Lower lobe of right lung (tissue), 2 donors: ENCODE data around the gene FAM170B. TPM values are rescaled to one million over a fixed set of nuclear protein-coding genes. Genes with fewer than 3 reads are reported as not detected.
A peak's percentile ranks its signal among the peaks of the same experiment; 100 is the strongest.

Source experiments
- ATAC-seq, 2 donors: fragments of 200-7000 bp; cut with Tn5 transposase; one replicate each; pipeline ENCODE4 v1.9.1; 2020 to 2022; ENCODE audit warnings: mild to moderate bottlenecking in 2 of 2, moderate library complexity in 2 of 2
- DNase-seq: peaks from one replicate; pipeline ENCODE4 v3.0.0-alpha.2; 2020
- H3K27ac ChIP-seq: fragments of 200-600 bp; one replicate; pipeline ENCODE4 v1.8.0; 2022
- H3K27me3 ChIP-seq: fragments of 200-600 bp; one replicate; pipeline ENCODE4 v1.8.0; 2022; ENCODE audit warnings: low read depth
- H3K36me3 ChIP-seq: fragments of 200-600 bp; one replicate; pipeline ENCODE4 v1.8.0; 2022; ENCODE audit warnings: mild to moderate bottlenecking
- H3K4me1 ChIP-seq: fragments of 200-600 bp; one replicate; pipeline ENCODE4 v1.8.0; 2022
- H3K4me3 ChIP-seq: fragments of 200-600 bp; one replicate; pipeline ENCODE4 v1.8.0; 2022; ENCODE audit warnings: mild to moderate bottlenecking
- H3K9me3 ChIP-seq: fragments of 200-600 bp; one replicate; pipeline ENCODE4 v1.8.0; 2022
- intact Hi-C: fragments of 100-400 bp; cut with DNase I; formaldehyde crosslinking; loops from one replicate; pipeline ENCODE4 v1.11.0; 2022
- total RNA-seq: library from RNA; stranded (reverse); fragmentation: NEBNext Ultra II Directional; extraction: Animal tissue kit (Norgen Biotek cat#: 25700); gene quantifications from one replicate; pipeline ENCODE4 v1.2.1, GENCODE V29; 2021
- TF ChIP-seq, protein P1 (sequence below): fragments of 200-600 bp; IDR thresholded peaks from one replicate; pipeline ENCODE4 v1.8.0; 2022; ENCODE audit warnings: antibody characterized with exemption, mild to moderate bottlenecking
- donor health status: DM: no; HTN: yes; CAD: no; lungs with severe emphysema.

FAM170B gene
- total RNA-seq, 1 donor from 2014 or later: not detected

DNA sequence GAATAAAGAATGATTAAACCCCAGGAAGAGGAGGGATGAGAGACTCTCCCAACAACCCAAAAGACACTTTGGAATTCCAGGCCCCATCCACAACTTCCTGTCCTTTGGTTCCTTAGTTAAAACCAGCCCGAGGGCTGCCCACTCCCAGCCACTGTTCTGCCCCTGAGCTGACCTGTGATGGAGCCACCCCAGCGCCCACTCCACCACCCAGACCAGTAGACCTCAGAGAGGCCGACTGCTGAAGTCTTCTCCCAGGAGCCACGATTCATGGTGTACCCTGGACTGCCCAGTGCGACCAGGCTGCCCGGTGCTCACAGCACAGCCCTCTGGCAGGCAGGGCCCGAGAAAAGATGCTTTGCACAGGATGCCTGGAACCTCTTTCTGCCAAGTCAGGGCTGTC, 25.2 kb downstream of the FAM170B start:
- no peak for ATAC-seq
- intact Hi-C loops: no loop called here
- Histone ChIP-seq H3K4me3 (no peak overlapping the region), H3K27me3 (no peaks in the 10 kb centered on the region), H3K27ac (peak overlapping the region; percentile 24), H3K4me1 (peaks cover 46% of the 10 kb centered on the region), H3K9me3 (no peaks in the 10 kb centered on the region), H3K36me3 (no peaks in the 10 kb centered on the region)
- no peak for DNase-seq
- TF ChIP-seq, protein P1, sequence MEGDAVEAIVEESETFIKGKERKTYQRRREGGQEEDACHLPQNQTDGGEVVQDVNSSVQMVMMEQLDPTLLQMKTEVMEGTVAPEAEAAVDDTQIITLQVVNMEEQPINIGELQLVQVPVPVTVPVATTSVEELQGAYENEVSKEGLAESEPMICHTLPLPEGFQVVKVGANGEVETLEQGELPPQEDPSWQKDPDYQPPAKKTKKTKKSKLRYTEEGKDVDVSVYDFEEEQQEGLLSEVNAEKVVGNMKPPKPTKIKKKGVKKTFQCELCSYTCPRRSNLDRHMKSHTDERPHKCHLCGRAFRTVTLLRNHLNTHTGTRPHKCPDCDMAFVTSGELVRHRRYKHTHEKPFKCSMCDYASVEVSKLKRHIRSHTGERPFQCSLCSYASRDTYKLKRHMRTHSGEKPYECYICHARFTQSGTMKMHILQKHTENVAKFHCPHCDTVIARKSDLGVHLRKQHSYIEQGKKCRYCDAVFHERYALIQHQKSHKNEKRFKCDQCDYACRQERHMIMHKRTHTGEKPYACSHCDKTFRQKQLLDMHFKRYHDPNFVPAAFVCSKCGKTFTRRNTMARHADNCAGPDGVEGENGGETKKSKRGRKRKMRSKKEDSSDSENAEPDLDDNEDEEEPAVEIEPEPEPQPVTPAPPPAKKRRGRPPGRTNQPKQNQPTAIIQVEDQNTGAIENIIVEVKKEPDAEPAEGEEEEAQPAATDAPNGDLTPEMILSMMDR: no peak

DNA sequence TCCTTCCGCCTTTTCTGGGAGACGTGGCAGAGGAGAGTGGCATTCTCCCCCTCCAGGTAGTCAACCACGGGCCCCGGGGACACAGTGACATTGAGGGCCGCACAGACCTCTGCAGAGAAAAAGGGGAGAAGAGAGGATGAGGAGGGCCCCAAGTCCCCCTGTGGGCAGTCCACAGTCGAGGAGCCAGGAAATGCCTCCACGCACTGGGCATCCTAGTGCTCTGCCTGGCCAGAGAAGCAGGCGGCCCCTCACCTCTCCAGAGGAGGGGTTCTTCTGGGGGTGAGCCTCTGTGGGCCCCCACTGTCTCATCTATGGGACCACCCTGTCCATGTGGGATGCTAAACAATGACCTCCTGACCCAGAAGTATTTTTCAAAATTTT, 25.9 kb downstream of the FAM170B start:
- Histone ChIP-seq H3K9me3 (no peaks in the 10 kb centered on the region), H3K27me3 (no peaks in the 10 kb centered on the region), H3K36me3 (no peaks in the 10 kb centered on the region), H3K4me3 (no peak overlapping the region), H3K4me1 (peaks cover 46% of the 10 kb centered on the region), H3K27ac (no peak overlapping the region)
- intact Hi-C loops: no loop called here
- DNase-seq (no peak), ATAC-seq (no peak)
- TF ChIP-seq, protein P1: no peak

DNA sequence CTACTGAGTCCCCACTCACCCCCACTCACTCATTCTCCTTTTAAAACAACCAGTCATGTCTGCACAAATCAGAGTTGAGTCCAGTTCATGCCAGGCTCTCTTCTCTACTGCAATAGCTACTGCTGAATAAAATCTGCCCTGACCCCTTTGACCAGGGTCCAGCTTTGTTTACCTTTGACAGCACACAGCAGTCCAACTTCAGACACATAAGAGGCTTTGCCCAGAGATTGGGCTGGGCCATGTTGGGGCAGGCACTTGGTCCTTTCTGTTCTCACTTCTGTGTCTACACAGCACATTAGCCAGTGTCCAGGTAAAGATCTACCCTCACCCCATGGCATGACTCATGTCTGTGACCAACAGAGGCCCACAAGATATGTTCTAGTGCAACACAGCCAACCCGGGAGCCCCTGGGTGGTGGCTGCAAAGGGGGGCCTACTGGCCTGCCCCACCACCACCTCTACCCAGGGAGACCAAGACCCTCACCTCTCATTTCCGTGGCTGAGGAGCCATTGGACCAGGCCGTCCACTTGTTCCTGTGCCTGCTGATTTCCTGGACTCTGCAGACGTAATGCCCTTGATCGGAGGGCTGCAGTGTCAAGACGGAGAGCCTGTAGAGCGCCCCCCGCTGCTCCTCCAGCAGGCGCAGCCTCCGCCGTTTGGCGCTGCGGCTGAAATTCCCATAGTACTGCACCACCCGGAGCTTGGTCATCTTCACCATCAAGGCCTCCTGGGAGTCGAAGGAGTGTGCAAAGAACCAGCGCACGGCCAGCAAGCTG, 26.5 kb downstream of the FAM170B start:
- H3K27ac ChIP-seq: no peak overlapping the region
- ATAC-seq (no peak), DNase-seq (no peak)
- H3K27me3 ChIP-seq: no peaks in the 10 kb centered on the region
- H3K4me3 ChIP-seq: no peak overlapping the region
- H3K4me1 ChIP-seq: peaks cover 46% of the 10 kb centered on the region
- TF ChIP-seq, protein P1: no peak
- intact Hi-C loops: no loop called here
- H3K36me3 ChIP-seq: no peaks in the 10 kb centered on the region
- H3K9me3 ChIP-seq: no peaks in the 10 kb centered on the region

DNA sequence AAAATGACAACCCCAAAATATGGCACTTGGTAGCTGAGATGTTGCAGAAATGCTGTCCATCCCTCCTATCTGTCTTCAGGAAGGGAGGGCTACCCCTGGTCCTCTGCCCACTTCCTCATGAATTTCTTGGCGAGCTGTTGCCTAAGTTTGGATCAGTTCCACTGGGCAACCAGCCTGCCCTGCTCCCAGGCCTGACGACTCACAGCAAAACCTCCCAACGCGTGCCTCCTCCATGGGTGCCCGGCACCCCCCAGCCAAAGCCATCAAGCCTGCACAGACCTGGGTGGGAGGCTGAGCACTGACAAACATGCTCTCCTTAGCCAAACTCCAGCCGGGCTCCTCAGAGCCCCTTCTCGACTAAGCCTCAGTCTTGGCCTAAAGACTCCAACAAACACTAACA, 27.4 kb downstream of the FAM170B start:
- Histone ChIP-seq H3K27me3 (no peaks in the 10 kb centered on the region), H3K27ac (no peak overlapping the region), H3K4me3 (no peak overlapping the region), H3K36me3 (no peaks in the 10 kb centered on the region), H3K4me1 (peaks cover 38% of the 10 kb centered on the region), H3K9me3 (no peaks in the 10 kb centered on the region)
- ATAC-seq (peak; percentile 4 to 34), DNase-seq (no peak)
- intact Hi-C loops: no loop called here
- TF ChIP-seq, protein P1: no peak

DNA sequence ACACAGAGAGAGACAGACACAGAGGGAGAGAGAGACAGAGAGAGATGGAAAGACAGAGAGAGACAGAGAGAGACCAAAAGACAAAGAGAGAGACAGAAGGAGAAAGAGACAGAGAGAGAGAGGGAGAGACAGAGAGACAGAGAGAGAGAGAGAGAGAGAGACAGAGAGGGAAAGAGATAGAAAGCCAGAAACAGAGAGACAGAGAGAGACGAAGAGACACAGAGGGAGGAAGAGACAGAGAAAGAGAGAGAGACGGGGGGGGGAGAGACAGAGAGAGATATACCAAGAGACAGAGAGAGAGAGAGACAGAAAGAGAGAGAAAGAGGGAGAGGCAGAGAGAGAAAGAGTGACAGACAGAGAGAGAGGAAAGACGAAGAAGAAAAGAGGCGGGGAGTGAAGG, 28.7 kb downstream of the FAM170B start:
- no peaks in the 10 kb centered on the region for H3K36me3 ChIP-seq
- no peaks in the 10 kb centered on the region for H3K27me3 ChIP-seq
- H3K9me3 ChIP-seq: no peaks in the 10 kb centered on the region
- H3K4me3 ChIP-seq: no peak overlapping the region
- TF ChIP-seq, protein P1: no peak
- intact Hi-C loops: no loop called here
- no peak for ATAC-seq
- H3K27ac ChIP-seq: no peak overlapping the region
- peaks cover 33% of the 10 kb centered on the region for H3K4me1 ChIP-seq
- DNase-seq: no peak
